Measurements from ENCODE around the gene DPYSL3. TPM values are rescaled to one million over a fixed set of nuclear protein-coding genes. Genes with fewer than 3 reads are reported as not detected.
A peak's percentile ranks its signal among the peaks of the same experiment; 100 is the strongest.
"Not testable (repeated sequence)": the region's sequence is repeated elsewhere in the genome, so short reads cannot be mapped to it uniquely, and the experiment has no call there.

DPYSL3 gene
- total RNA-seq: 10 to 100 TPM in 3 of 4 donors, 1 to 10 TPM in 1; 7.4 to 42.1 (median 21.8) TPM

- peak in 2 of 3 donors; percentile 59 to 66 for DNase-seq
- Histone ChIP-seq H3K4me1 (peaks cover 0 to 4% (median 0%) of the 10 kb centered on the region in 4 donors), H3K36me3 (no peaks in the 10 kb centered on the region), H3K27me3 (no peaks in the 10 kb centered on the region), H3K4me3 (peak within 1 kb of the TSS; percentile 39 to 67 (median 48)), H3K9me3 (no peaks in the 10 kb centered on the region), H3K27ac (peak within 1 kb of the TSS; percentile 58 to 91 (median 74))
- TF ChIP-seq POLR2A (IDR thresholded peaks at IDR 0.05): no peak
- TF ChIP-seq, protein P1, sequence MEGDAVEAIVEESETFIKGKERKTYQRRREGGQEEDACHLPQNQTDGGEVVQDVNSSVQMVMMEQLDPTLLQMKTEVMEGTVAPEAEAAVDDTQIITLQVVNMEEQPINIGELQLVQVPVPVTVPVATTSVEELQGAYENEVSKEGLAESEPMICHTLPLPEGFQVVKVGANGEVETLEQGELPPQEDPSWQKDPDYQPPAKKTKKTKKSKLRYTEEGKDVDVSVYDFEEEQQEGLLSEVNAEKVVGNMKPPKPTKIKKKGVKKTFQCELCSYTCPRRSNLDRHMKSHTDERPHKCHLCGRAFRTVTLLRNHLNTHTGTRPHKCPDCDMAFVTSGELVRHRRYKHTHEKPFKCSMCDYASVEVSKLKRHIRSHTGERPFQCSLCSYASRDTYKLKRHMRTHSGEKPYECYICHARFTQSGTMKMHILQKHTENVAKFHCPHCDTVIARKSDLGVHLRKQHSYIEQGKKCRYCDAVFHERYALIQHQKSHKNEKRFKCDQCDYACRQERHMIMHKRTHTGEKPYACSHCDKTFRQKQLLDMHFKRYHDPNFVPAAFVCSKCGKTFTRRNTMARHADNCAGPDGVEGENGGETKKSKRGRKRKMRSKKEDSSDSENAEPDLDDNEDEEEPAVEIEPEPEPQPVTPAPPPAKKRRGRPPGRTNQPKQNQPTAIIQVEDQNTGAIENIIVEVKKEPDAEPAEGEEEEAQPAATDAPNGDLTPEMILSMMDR (IDR thresholded peaks at IDR 0.05): peak in 2 of 6 experiments; percentile 15 to 17
Measured at GRCh38 chr5:147509710-147510651, at the start of gene DPYSL3. Gene DPYSL3 (minus strand): TSS chr5:147510068. CDS start chr5:147509858, 210 bp downstream.

DNA sequence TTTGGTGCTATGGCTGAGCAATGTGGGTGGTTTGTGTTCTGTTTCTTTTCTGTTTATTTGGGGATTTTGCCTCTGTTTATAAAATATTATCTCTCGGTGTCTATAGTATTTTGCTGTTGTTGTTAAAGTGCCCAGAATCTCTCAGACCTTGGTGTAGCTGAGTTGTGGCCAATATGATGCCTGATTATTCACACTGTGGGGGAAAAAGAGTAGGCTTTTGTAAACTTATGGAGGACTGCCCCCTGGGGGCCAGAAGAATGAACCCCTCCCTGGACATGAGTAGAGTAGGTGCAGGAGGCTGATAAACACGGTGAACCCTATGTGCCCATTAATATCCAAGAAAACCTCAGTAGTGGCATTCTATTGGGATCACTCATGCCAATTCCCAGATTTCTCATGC, 49.0 kb upstream of the DPYSL3 start:
- Histone ChIP-seq H3K36me3 (no peaks in the 10 kb centered on the region), H3K9me3 (no peaks in the 10 kb centered on the region), H3K27ac (peak overlapping the region in 1 of 4 donors; percentile 39), H3K4me1 (peaks cover 0 to 17% (median 0%) of the 10 kb centered on the region in 4 donors), H3K4me3 (no peak overlapping the region), H3K27me3 (no peaks in the 10 kb centered on the region)
- no peak for TF ChIP-seq POLR2A (IDR thresholded peaks at IDR 0.05)
- TF ChIP-seq, protein P1 (IDR thresholded peaks at IDR 0.05): peak in 5 of 6 experiments; percentile 9 to 44 (median 32)
- no peak for DNase-seq

DNA sequence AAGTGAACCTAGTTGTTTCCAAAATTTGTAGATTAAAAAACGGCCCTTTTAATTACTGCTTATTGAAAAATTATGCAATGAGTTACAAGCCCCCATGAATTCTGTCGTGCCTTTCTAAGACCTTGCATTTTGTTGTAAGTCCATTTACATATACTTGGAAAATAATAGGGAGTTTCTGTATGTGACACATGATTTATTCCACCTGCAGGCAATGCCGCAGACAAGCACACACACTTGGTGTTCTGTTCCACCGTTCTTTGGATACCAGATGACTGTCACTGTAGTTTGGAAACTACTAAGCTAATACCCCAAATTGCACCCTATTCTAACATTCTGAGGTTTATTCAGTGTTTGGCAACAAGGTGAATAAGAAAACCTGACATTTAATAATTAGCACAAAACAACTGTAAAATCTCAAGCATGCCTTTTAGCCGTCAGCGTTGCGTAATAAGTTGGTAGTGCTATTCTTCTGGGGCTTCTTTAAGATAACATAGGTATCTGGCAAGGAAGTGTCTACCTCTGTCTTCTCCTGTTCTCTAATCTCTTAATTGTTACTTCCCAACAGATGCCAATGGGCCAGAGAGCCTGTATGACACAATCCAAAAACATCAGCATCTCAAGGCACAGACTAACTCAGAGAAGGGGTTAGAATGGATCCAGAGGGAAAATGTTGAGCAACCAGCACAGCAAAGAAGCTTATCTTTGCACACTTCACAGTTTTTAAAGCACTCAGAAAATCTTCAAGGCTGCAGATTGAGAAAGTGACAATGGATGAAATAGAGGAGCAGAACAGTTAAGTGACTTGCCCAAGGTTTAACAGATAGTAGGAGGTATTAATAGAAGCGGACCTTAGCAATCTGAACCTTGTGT, 48.2 kb upstream of the DPYSL3 start:
- Histone ChIP-seq H3K9me3 (no peaks in the 10 kb centered on the region), H3K4me1 (peaks cover 0 to 17% (median 0%) of the 10 kb centered on the region in 4 donors), H3K36me3 (no peaks in the 10 kb centered on the region), H3K27ac (peak overlapping the region in 1 of 4 donors; percentile 39), H3K27me3 (no peaks in the 10 kb centered on the region), H3K4me3 (no peak overlapping the region)
- TF ChIP-seq POLR2A (IDR thresholded peaks at IDR 0.05): no peak
- TF ChIP-seq, protein P1 (IDR thresholded peaks at IDR 0.05): no peak
- DNase-seq: no peak

DNA sequence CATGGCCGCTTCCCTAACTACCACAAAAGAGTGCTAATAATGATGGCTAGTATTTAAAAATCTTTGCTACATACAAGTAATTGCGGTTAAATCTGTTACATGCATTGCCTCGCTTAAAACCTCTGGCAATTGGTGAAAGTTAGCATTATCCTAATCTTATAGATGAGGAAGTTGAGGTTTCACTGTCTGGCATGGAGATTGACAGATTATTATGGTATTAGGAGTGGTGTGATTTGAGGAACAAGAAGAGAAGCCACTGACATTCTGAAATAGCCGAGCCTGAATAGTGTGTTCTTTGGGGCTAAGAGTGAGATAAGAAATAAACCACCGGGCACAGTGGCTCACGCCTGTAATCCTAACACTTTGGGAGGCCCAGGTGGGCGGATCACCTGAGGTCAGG, 45.3 kb upstream of the DPYSL3 start:
- Histone ChIP-seq H3K27me3 (no peaks in the 10 kb centered on the region), H3K4me1 (peaks cover 0 to 17% (median 0%) of the 10 kb centered on the region in 4 donors), H3K9me3 (no peaks in the 10 kb centered on the region), H3K27ac (peak overlapping the region in 3 of 4 donors; percentile 16 to 85 (median 55)), H3K4me3 (no peak overlapping the region), H3K36me3 (no peaks in the 10 kb centered on the region)
- TF ChIP-seq, protein P1 (IDR thresholded peaks at IDR 0.05): no peak
- TF ChIP-seq POLR2A (IDR thresholded peaks at IDR 0.05): no peak
- no peak for DNase-seq

DNA sequence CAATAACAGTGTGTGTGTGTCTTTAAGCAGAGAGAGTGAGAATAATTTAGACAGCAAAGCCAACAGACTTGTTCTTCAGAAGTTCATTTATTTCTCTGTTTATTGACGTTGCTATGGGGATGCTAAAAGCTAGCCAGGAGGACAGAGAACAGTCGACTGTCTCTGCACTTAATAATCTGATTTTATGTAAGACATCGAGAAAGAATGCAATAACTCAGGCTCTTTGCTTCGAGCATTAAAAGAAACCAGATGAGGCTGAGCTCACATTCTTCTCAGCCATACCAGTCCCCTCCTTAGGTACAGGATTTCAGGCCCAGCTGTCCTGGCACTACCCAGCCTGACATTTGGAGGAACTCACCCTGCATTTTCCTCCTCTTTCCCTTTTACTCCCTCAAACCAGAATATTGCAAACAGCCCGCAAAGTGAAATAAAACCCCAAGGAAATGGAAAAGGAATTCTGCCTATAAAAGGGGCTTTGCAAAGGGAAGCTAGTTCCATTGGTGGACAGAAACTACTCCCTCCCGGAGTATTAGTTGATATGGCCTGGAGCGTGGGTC, 44.5 kb upstream of the DPYSL3 start:
- H3K27me3 ChIP-seq: no peaks in the 10 kb centered on the region
- H3K9me3 ChIP-seq: no peaks in the 10 kb centered on the region
- TF ChIP-seq POLR2A (IDR thresholded peaks at IDR 0.05): no peak
- H3K27ac ChIP-seq: peak overlapping the region; percentile 4 to 85 (median 52)
- DNase-seq: no peak
- peaks cover 0 to 17% (median 0%) of the 10 kb centered on the region in 4 donors for H3K4me1 ChIP-seq
- H3K36me3 ChIP-seq: no peaks in the 10 kb centered on the region
- peak overlapping the region in 1 of 4 donors; percentile 3 for H3K4me3 ChIP-seq

DNA sequence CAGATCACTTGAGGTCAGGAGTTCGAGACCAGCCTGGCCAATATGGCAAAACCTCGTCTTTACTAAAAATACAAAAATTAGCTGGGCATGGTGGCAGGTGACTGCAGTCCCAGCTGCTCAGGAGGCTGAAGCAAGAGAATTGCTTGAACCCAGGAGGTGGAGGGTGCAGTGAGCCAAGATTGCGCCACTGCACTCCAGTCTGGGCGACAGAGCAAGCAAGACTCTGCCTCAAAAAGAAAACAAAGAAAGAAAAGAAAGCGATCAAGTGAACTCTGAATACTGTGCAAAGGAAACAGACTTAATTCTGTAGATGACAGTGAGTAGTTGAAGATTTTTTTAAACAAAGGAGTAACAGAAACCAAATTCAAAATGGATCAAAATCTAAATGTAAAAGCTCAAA, 43.9 kb upstream of the DPYSL3 start:
- H3K27me3 ChIP-seq, H3K36me3 ChIP-seq, H3K9me3 ChIP-seq, H3K4me3 ChIP-seq, DNase-seq: not testable (repeated sequence)
- Histone ChIP-seq H3K27ac (peak overlapping the region; percentile 50 to 85 (median 54)), H3K4me1 (peaks cover 0 to 17% (median 0%) of the 10 kb centered on the region in 4 donors)

Measured in Peyer's patch (tissue), 4 donors.